ENCODE results near the gene PCDHB6. TPM values are rescaled to one million over a fixed set of nuclear protein-coding genes. Genes with fewer than 3 reads are reported as not detected.
"Not testable (repeated sequence)": the region's sequence is repeated elsewhere in the genome, so short reads cannot be mapped to it uniquely, and the experiment has no call there.

Gene PCDHB6
- total RNA-seq, 1 experiment from 2014 or later, result not detected

GRCh38 chr5:141151632-141152031 lies 1.8 kb downstream of the PCDHB6 start:
- H3K9ac ChIP-seq (ENCODE audit: low read length); H3K4me3 ChIP-seq (ENCODE audit: low read length); H2AFZ ChIP-seq (ENCODE audit: low read length); H4K20me1 ChIP-seq (ENCODE audit: insufficient read depth, low read depth, low read length); H3K79me2 ChIP-seq (ENCODE audit: low read length); H3K27ac ChIP-seq (ENCODE audit: low read length); H3K4me1 ChIP-seq (ENCODE audit: low read length); H3K27me3 ChIP-seq (ENCODE audit: low read length); H3K36me3 ChIP-seq (ENCODE audit: insufficient read depth, low read length); H3K4me2 ChIP-seq (ENCODE audit: low read depth, low read length, poor library complexity, severe bottlenecking); H3K9me3 ChIP-seq (ENCODE audit: low read length); H3K9me2 ChIP-seq (replicated peaks; ENCODE audit: insufficient read depth, low read length); DNase-seq: not testable (repeated sequence)

GRCh38 chr5:141152096-141152495 lies 2.2 kb downstream of the PCDHB6 start:
- H3K79me2 ChIP-seq (ENCODE audit: low read length); DNase-seq; H3K9me2 ChIP-seq (replicated peaks; ENCODE audit: insufficient read depth, low read length); H3K4me2 ChIP-seq (ENCODE audit: low read depth, low read length, poor library complexity, severe bottlenecking); H3K4me3 ChIP-seq (ENCODE audit: low read length); H3K4me1 ChIP-seq (ENCODE audit: low read length); H4K20me1 ChIP-seq (ENCODE audit: insufficient read depth, low read depth, low read length); H3K9ac ChIP-seq (ENCODE audit: low read length); H3K27me3 ChIP-seq (ENCODE audit: low read length); H3K9me3 ChIP-seq (ENCODE audit: low read length); H3K36me3 ChIP-seq (ENCODE audit: insufficient read depth, low read length); H3K27ac ChIP-seq (ENCODE audit: low read length); H2AFZ ChIP-seq (ENCODE audit: low read length): not testable (repeated sequence)

- no peaks in the 10 kb centered on the region for H3K27me3 ChIP-seq (ENCODE audit: low read length)
- H2AFZ ChIP-seq (ENCODE audit: low read length), result no peak overlapping the region
- no peaks in the 10 kb centered on the region for H3K36me3 ChIP-seq (ENCODE audit: insufficient read depth, low read length)
- no peak overlapping the region for H3K9ac ChIP-seq (ENCODE audit: low read length)
- no peaks in the 10 kb centered on the region for H3K9me3 ChIP-seq (ENCODE audit: low read length)
- H3K79me2 ChIP-seq (ENCODE audit: low read length), result no peaks in the 10 kb centered on the region
- H3K9me2 ChIP-seq (replicated peaks; ENCODE audit: insufficient read depth, low read length), result no peaks in the 10 kb centered on the region
- no peaks in the 10 kb centered on the region for H3K4me1 ChIP-seq (ENCODE audit: low read length)
- no peak overlapping the region for H3K4me2 ChIP-seq (ENCODE audit: low read depth, low read length, poor library complexity, severe bottlenecking)
- no peak overlapping the region for H3K27ac ChIP-seq (ENCODE audit: low read length)
- peak; percentile 69 for DNase-seq
- no peaks in the 10 kb centered on the region for H4K20me1 ChIP-seq (ENCODE audit: insufficient read depth, low read depth, low read length)
- H3K4me3 ChIP-seq (ENCODE audit: low read length), result no peak overlapping the region
Observed at GRCh38 chr5:141155540-141156374, 5.9 kb downstream of the PCDHB6 start.

- H3K36me3 ChIP-seq (ENCODE audit: insufficient read depth, low read length); H4K20me1 ChIP-seq (ENCODE audit: insufficient read depth, low read depth, low read length); H3K4me1 ChIP-seq (ENCODE audit: low read length); H2AFZ ChIP-seq (ENCODE audit: low read length); H3K4me3 ChIP-seq (ENCODE audit: low read length); H3K27ac ChIP-seq (ENCODE audit: low read length); DNase-seq; H3K4me2 ChIP-seq (ENCODE audit: low read depth, low read length, poor library complexity, severe bottlenecking); H3K27me3 ChIP-seq (ENCODE audit: low read length); H3K9ac ChIP-seq (ENCODE audit: low read length); H3K9me2 ChIP-seq (replicated peaks; ENCODE audit: insufficient read depth, low read length); H3K79me2 ChIP-seq (ENCODE audit: low read length); H3K9me3 ChIP-seq (ENCODE audit: low read length): not testable (repeated sequence)
Observed at GRCh38 chr5:141157356-141157755, 7.5 kb downstream of the PCDHB6 start.

GRCh38 chr5:141157901-141158300 lies 8.0 kb downstream of the PCDHB6 start:
- not testable (repeated sequence) for H3K27ac ChIP-seq (ENCODE audit: low read length)

GRCh38 chr5:141172381-141173204 lies 22.7 kb downstream of the PCDHB6 start, which contains the start of gene PCDHB7:
Gene PCDHB7, plus strand, starts transcription at chr5:141172644. Its CDS starts 192 bp downstream, at chr5:141172836.
- Histone ChIP-seq H3K27ac (ENCODE audit: low read length) (no peak within 1 kb of the TSS), H3K4me2 (ENCODE audit: low read depth, low read length, poor library complexity, severe bottlenecking) (peak within 1 kb of the TSS; percentile 48), H3K9me3 (ENCODE audit: low read length) (no peaks in the 10 kb centered on the region), H3K36me3 (ENCODE audit: insufficient read depth, low read length) (no peaks in the 10 kb centered on the region), H3K4me1 (ENCODE audit: low read length) (peaks cover 6% of the 10 kb centered on the region), H2AFZ (ENCODE audit: low read length) (peak within 1 kb of the TSS; percentile 54; the same call in 1 of the 2 replicates), H3K79me2 (ENCODE audit: low read length) (no peaks in the 10 kb centered on the region), H3K4me3 (ENCODE audit: low read length) (peak within 1 kb of the TSS; percentile 29; the same call in 1 of the 2 replicates), H3K9me2 (replicated peaks; ENCODE audit: insufficient read depth, low read length) (no peaks in the 10 kb centered on the region), H4K20me1 (ENCODE audit: insufficient read depth, low read depth, low read length) (no peaks in the 10 kb centered on the region), H3K27me3 (ENCODE audit: low read length) (no peaks in the 10 kb centered on the region), H3K9ac (ENCODE audit: low read length) (peak within 1 kb of the TSS; percentile 31)
- peak; percentile 80 for DNase-seq

More at GRCh38 chr5:141157901-141158300, 8.0 kb downstream of the PCDHB6 start:
- H4K20me1 ChIP-seq (ENCODE audit: insufficient read depth, low read depth, low read length); H3K4me3 ChIP-seq (ENCODE audit: low read length); H3K9ac ChIP-seq (ENCODE audit: low read length); H3K36me3 ChIP-seq (ENCODE audit: insufficient read depth, low read length); H3K79me2 ChIP-seq (ENCODE audit: low read length); H3K27me3 ChIP-seq (ENCODE audit: low read length); H2AFZ ChIP-seq (ENCODE audit: low read length); H3K9me3 ChIP-seq (ENCODE audit: low read length); DNase-seq; H3K4me2 ChIP-seq (ENCODE audit: low read depth, low read length, poor library complexity, severe bottlenecking); H3K4me1 ChIP-seq (ENCODE audit: low read length); H3K9me2 ChIP-seq (replicated peaks; ENCODE audit: insufficient read depth, low read length): not testable (repeated sequence)

GRCh38 chr5:141174291-141175104 lies 24.6 kb downstream of the PCDHB6 start:
- not testable (repeated sequence) for H2AFZ ChIP-seq (ENCODE audit: low read length); H4K20me1 ChIP-seq (ENCODE audit: insufficient read depth, low read depth, low read length); H3K4me3 ChIP-seq (ENCODE audit: low read length); H3K4me1 ChIP-seq (ENCODE audit: low read length); H3K36me3 ChIP-seq (ENCODE audit: insufficient read depth, low read length); H3K9me3 ChIP-seq (ENCODE audit: low read length); H3K4me2 ChIP-seq (ENCODE audit: low read depth, low read length, poor library complexity, severe bottlenecking); H3K9me2 ChIP-seq (replicated peaks; ENCODE audit: insufficient read depth, low read length); DNase-seq; H3K27ac ChIP-seq (ENCODE audit: low read length); H3K9ac ChIP-seq (ENCODE audit: low read length); H3K27me3 ChIP-seq (ENCODE audit: low read length); H3K79me2 ChIP-seq (ENCODE audit: low read length)

GRCh38 chr5:141175933-141176332 lies 26.1 kb downstream of the PCDHB6 start:
- Histone ChIP-seq H3K9ac (ENCODE audit: low read length) (no peak overlapping the region), H3K36me3 (ENCODE audit: insufficient read depth, low read length) (no peaks in the 10 kb centered on the region), H3K4me1 (ENCODE audit: low read length) (peaks cover 6% of the 10 kb centered on the region), H3K9me3 (ENCODE audit: low read length) (no peaks in the 10 kb centered on the region), H2AFZ (ENCODE audit: low read length) (no peak overlapping the region), H3K4me2 (ENCODE audit: low read depth, low read length, poor library complexity, severe bottlenecking) (no peak overlapping the region), H4K20me1 (ENCODE audit: insufficient read depth, low read depth, low read length) (no peaks in the 10 kb centered on the region), H3K27ac (ENCODE audit: low read length) (no peak overlapping the region), H3K4me3 (ENCODE audit: low read length) (no peak overlapping the region), H3K9me2 (replicated peaks; ENCODE audit: insufficient read depth, low read length) (no peaks in the 10 kb centered on the region), H3K79me2 (ENCODE audit: low read length) (no peaks in the 10 kb centered on the region), H3K27me3 (ENCODE audit: low read length) (no peaks in the 10 kb centered on the region)
- DNase-seq, result no peak

Measured in Karpas-422 (cell line).